GM21367 (cell line): Measurements from ENCODE around the gene NBAS.
"Not testable (repeated sequence)": the region's sequence is repeated elsewhere in the genome, so short reads cannot be mapped to it uniquely, and the experiment has no call there.

ENCODE experiments used
- ATAC-seq: cut with Tn5 transposase; IDR thresholded peaks from one replicate; pipeline ENCODE4 v1.9.1; 2021; ENCODE audit not compliant: unreplicated experiment

Gene NBAS

DNA sequence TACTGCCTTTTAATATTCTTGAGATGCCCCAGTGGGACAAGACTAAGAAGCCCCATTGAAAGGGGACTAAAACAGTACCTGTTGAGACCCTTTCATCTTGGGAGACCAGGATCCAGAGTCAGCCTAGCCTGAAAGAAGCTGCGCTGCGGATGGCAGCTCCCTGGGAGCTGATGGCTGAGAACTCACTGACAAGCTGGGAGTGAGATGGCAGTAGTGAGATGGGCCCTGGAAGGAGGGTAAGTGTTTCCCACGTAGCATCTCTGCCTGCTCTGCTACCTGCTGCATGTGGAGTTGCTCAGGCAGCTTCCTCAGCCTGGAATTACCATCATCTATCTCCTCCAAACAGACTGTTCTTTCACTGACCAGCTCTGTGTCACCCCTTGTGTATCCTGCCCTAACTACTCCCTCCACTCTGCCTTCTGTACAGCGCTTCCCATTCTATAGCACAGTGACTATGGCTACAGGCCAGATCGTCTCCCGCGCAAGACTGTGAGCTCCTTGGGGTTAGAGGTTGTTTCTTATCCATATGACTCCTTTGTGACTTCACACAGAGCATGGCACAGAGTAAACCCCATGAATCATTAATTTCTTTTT, 330.4 kb downstream of the NBAS start:
- ATAC-seq = no peak

- ATAC-seq = no peak
These were observed 334.5 kb downstream of the NBAS start for GRCh38 chr2:15226661-15227060.

DNA sequence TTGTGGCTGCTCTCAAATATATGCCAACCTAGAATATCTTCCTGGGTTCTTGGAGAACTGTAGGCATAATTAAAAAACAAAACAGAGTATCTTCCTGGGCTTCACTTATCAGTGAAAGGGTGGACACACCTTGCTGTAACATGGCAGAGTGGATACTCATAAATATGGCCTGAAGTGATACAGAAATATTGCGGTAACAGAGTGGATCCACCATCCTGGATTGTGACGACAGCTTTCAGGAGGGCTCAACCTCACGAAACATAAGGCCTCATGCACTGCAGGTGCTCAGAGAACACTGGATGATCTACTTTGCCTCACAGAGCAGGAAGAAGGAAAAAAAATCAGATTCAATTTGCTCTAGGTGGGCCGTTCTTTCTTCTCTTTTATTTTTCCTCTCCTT, 336.0 kb downstream of the NBAS start:
- ATAC-seq = no peak

DNA sequence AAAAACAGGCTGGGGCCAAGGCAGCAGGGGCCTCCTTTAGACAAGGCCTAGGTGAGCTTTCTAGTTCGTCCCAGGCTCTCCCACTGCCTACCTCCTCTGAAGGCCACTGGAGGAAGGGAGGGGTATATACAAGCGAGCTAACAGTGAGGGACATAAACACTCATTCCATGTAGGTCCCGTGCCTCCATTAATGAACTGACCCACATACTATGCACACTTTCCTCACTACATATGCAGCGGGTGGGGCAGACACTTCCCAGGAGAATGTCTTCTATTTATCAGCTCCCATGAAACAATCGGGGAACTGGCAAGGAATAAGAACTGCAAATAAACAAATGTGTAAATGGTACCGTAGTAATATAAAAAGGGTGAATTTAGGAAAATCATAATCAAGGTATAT, 336.5 kb downstream of the NBAS start:
- ATAC-seq = no peak

DNA sequence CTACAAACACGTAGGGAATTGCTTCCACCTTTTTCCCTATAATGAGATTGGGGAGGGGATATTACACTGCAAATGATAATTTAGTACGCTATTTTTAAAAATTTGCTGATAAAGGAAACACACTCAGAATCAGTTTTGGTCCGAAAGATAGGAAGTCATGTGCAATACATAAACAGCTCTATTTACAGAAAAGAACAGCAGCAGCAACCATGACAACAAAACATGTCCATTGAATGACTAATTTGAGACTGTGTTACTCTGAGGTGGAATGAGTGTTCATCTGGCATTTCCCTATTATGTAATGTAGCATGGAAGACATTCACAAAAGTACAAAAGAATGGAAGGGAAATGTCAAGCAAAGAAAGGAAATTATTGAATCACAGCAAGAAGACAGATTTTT, 337.2 kb downstream of the NBAS start:
- ATAC-seq = no peak

- ATAC-seq = no peak
These were observed 338.3 kb downstream of the NBAS start for GRCh38 chr2:15222856-15223255.

GRCh38 chr2:15220603-15221002, 340.5 kb downstream of the NBAS start:
- ATAC-seq = no peak

DNA sequence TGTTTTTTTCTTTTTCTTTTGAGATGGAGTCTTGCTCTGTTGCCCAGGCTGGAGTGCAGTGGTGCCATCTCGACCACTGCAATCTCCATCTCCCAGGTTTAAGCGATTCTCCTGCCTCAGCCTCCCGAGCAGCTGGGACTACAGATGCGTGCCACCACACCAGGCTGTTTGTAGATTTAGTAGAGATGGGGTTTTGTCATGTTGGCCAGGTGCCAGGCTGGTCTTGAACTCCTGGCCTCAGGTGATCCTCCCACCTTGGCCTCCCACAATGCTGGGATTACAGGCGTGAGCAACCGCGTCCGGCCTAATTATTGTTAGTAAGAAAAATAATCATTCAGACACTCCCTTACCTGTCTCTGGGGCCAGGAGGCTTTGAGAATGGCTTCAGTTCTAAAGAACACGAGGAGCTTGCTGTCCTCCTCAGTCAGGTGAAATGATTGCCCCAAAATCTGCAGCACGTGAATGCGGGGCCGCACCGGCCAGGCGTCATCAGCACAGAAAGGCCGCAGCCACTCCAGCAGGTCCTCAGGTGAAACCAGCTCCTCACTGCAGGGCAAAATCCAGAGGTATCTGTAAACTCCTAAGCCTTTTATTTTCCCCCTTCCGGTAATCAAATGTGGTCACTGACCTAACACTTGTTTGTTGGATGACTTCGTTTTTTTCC, 342.6 kb downstream of the NBAS start:
- ATAC-seq = no peak

- ATAC-seq = no peak
These were observed 348.9 kb downstream of the NBAS start for GRCh38 chr2:15212249-15212648.

DNA sequence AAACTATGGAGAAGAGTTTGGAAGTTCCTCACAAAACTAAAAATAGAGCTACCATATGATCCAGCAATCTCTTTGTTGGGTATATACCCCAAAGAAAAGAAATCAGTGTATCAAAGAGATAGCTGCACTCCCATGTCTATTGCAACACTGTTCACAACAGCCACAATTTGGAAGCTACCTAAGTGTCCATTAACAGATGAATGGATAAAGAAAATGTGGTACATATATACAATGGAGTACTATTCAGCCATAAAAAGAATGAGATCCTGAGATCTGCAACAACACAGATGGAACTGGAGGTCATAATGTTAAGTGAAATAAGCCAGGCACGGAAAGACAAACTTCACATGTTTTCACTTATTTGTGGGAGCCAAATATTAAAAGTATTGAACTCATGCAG, 350.6 kb downstream of the NBAS start:
- ATAC-seq = not testable (repeated sequence)

- ATAC-seq = no peak
These were observed 354.7 kb downstream of the NBAS start for GRCh38 chr2:15206419-15206818.

DNA sequence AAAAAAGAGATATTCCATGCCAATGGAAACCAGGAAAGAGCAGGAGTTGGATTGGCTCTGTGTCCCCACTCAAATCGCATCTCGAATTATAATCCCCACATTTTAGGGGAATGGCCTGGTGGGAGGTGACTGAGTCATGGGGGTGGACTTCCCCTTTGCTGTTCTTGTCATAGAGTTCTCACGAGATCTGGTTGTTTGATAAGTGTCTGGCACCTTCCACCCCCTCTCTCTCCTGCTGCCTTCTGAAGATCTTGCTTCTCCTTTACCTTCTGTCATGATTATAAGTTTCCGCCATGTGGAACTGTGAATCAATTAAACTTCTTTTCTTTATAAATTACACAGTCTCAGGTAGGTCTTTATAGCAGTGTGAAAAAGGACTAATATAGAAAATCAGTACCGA, 355.6 kb downstream of the NBAS start:
- ATAC-seq = no peak

DNA sequence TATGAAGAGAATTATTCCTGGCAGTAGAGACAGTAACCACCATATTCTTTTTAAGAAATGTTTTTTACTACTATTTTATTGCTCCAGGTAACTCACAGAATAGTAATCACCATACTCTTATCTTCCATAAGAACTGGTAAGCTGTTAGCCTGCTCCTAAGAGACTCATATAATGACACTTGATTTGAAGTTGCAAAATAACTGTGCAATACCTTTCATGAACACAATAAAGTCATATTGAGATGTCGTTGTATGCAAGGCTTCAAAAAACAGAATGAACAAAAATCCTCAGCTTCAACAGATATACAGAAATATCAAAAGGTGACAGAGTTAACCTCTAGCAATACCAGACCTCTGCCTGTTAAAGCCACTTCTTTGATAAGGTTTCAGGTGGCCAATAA, 360.1 kb downstream of the NBAS start:
- no peak for ATAC-seq

DNA sequence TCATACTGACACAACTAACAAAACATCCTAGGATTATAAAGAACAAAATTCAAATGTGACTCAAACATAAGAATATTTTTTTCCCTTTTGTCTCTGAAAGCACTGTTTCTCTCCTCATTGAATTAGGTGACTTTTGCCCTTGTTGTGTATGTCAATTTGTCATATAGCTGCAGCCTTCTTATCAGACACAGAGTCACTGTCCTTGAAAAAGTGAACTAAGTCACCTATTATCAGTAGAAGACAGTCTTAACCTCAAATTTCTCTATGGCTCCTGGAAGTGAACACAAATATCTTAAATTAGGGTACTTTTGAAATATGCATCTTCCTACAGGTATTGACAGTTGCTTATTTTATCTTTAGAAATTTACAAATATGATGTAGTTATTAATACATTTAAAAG, 360.6 kb downstream of the NBAS start:
- no peak for ATAC-seq

GRCh38 chr2:15198051-15198450, 363.1 kb downstream of the NBAS start:
- no peak for ATAC-seq

- no peak for ATAC-seq
These were observed 365.3 kb downstream of the NBAS start for GRCh38 chr2:15195813-15196212.

GRCh38 chr2:15191789-15192188, 369.3 kb downstream of the NBAS start:
- ATAC-seq = no peak

- ATAC-seq = no peak
These were observed 371.9 kb downstream of the NBAS start for GRCh38 chr2:15189216-15189615.

DNA sequence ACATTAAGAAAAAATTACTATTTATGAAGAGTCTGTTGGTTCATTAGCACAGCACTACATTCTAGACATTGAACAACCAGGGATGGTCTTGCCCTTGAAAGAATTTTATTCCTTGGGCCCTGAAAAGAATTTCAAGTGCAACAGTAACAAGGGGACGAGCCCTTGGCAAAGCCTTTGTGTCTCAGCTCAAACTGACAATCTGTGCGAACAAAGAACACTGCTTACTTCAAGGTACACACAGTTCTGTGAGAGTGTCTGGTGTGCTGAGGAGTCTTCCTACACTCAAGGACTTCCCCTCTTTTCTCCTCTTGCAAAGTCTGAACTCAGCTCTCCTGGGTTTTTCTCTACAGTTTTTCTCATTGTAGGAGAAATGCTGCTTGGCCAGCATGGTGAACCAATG, 373.4 kb downstream of the NBAS start:
- ATAC-seq = no peak

DNA sequence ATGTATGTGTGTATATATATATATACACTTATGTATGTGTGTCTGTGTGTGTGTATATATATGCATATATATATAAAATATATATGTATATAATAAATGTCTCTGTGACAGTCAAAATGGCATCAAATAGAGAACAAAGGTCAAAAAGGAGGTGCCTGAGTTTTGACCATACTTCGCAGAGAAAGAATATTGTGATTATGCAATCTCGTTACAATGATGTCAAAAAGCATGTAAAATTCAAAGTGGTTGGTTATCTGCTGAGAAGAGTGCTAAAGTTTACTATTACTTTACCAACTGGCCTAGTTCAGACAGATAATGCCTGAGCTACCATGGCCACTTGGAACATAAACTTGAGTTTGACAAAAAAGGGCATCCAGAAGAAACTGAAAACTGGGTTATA, 375.0 kb downstream of the NBAS start:
- no peak for ATAC-seq

DNA sequence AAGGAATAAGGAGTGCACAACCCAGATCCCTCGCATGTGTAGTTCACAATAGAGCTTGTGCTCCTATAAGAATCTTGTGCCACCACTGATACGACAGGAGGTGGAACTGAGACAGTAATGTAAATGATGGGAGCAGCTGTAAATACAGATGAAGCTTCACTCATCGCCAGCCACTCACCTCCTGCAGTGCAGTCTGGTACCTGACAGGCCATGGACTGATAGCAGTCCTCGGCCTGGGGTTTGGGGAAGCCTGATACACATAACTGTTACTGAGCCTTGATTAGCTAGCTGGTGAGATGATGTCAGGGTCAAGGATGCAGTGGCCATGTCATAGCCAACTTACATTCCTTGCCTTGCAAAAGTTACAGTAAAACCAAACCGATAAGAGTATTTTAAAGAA, 376.6 kb downstream of the NBAS start:
- no peak for ATAC-seq

GRCh38 chr2:15182275-15182674, 378.9 kb downstream of the NBAS start:
- no peak for ATAC-seq

DNA sequence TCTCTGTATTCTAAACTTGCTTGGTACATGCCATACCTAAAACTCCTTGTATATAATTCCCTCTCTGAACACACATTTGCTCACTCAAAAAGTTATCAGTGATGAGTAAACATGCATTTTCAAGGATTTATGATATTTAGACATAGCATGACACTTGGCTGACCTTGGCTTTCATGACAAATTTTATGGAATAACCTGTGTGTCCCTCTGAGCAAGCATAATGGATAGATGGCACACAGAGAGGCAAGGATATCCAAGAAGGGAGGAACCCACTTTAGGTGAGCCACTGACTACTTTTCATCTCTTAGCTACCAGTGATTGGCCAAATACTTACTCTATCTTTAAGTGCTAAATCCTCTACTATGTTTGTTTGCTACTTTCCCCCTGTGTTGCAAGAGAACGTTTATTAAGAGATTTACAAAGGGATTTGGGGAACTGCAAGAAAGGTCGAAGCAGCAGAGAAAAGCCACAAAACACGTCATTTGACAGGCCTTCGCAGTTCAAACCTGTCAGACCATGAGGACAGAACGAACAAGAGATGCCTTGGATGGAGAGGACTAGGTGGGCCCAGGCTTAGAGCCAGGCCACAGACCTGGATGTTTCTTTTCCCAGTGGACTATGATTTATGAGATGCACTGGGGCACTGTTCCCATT, 379.9 kb downstream of the NBAS start:
- ATAC-seq = no peak
